Measurements from ENCODE around the gene MTA3.
"Not testable (repeated sequence)": the region's sequence is repeated elsewhere in the genome, so short reads cannot be mapped to it uniquely, and the experiment has no call there.

The MTA3 gene

GRCh38 chr2:42547446-42548295 lies 20.8 kb upstream of the MTA3 start:
- no peak overlapping the region for H3K4me3 ChIP-seq (ENCODE audit: insufficient read depth, low read depth, low read length)
- no peaks in the 10 kb centered on the region for H3K36me3 ChIP-seq (ENCODE audit: control insufficient read depth, insufficient read depth, low read length)
- no peaks in the 10 kb centered on the region for H3K9me3 ChIP-seq (ENCODE audit: control insufficient read depth, low read length)
- 92 to 94% methylated on average over 27 of the region's 27 CpGs for WGBS, 2 experiments
- no peak overlapping the region for H3K27ac ChIP-seq (ENCODE audit: insufficient read depth, low read depth, low read length, poor library complexity, severe bottlenecking)
- H3K4me1 ChIP-seq (ENCODE audit: control insufficient read depth, insufficient read depth, low read length): peaks cover 6% of the 10 kb centered on the region
- H3K27me3 ChIP-seq (ENCODE audit: control insufficient read depth, insufficient read depth, low read length, poor library complexity, severe bottlenecking): no peaks in the 10 kb centered on the region

GRCh38 chr2:42550870-42551269 lies 17.6 kb upstream of the MTA3 start:
- 90 to 91% methylated on average over 4 of the region's 6 CpGs for WGBS, 2 experiments
- Histone ChIP-seq H3K27me3 (ENCODE audit: control insufficient read depth, insufficient read depth, low read length, poor library complexity, severe bottlenecking) (no peaks in the 10 kb centered on the region), H3K9me3 (ENCODE audit: control insufficient read depth, low read length) (no peaks in the 10 kb centered on the region), H3K36me3 (ENCODE audit: control insufficient read depth, insufficient read depth, low read length) (no peaks in the 10 kb centered on the region), H3K4me3 (ENCODE audit: insufficient read depth, low read depth, low read length) (no peak overlapping the region), H3K4me1 (ENCODE audit: control insufficient read depth, insufficient read depth, low read length) (peaks cover 12% of the 10 kb centered on the region), H3K27ac (ENCODE audit: insufficient read depth, low read depth, low read length, poor library complexity, severe bottlenecking) (no peak overlapping the region)

DNA sequence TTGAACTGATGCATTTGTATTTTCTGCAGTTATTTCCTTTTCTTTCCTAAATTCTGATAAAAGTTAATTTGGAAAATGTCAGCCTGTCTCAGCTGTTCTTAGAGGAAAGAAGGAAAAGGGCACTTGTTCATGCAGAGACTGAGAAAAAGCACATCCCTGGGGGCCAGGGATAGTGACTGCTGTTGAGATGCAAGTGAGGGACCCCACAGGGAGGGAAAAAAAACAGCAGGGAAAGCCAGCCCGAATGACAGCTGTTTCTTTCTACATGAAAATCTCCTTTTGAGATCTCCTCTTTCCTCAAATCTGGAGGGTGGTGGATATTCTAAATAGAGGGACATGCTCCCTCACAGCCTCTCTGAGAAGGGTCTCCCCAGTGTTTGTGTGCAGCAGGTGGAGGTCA lies 14.0 kb upstream of the MTA3 start:
- Histone ChIP-seq H3K9me3 (ENCODE audit: control insufficient read depth, low read length) (no peaks in the 10 kb centered on the region), H3K36me3 (ENCODE audit: control insufficient read depth, insufficient read depth, low read length) (no peaks in the 10 kb centered on the region), H3K27ac (ENCODE audit: insufficient read depth, low read depth, low read length, poor library complexity, severe bottlenecking) (no peak overlapping the region), H3K27me3 (ENCODE audit: control insufficient read depth, insufficient read depth, low read length, poor library complexity, severe bottlenecking) (no peaks in the 10 kb centered on the region), H3K4me1 (ENCODE audit: control insufficient read depth, insufficient read depth, low read length) (peaks cover 16% of the 10 kb centered on the region), H3K4me3 (ENCODE audit: insufficient read depth, low read depth, low read length) (no peak overlapping the region)
- 0% methylated on average over 1 of the region's 1 CpG for WGBS, 2 experiments

DNA sequence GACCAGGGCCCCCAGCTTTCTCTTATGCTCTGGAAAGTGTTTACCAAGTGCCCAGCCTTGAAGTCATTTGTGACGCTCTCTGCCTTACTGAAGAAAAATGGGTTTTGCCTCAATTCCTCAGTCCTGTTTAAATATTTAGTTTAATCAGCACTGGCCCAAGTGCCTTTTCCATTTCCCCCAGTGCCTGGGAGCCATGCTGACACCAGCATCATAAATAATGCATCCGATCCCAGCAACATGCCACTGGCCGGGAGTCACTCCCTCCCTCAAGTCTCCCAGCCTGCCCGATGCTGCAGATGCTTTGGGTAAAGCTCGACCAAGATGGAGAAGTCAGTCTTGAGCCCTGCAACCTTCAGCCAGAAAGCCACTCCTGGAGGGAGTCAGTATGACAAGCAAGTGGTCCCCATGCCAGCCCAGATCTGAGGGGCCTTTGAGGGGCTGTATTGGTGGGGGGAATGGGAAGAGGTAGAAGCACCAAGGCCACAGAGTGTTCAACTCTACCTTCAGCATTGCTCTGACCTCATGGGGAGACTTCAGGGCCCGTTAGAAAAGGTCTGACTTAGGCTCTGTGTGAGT lies 12.0 kb upstream of the MTA3 start:
- Histone ChIP-seq H3K4me3 (ENCODE audit: insufficient read depth, low read depth, low read length) (no peak overlapping the region), H3K4me1 (ENCODE audit: control insufficient read depth, insufficient read depth, low read length) (peaks cover 16% of the 10 kb centered on the region), H3K9me3 (ENCODE audit: control insufficient read depth, low read length) (no peaks in the 10 kb centered on the region), H3K36me3 (ENCODE audit: control insufficient read depth, insufficient read depth, low read length) (no peaks in the 10 kb centered on the region), H3K27ac (ENCODE audit: insufficient read depth, low read depth, low read length, poor library complexity, severe bottlenecking) (no peak overlapping the region), H3K27me3 (ENCODE audit: control insufficient read depth, insufficient read depth, low read length, poor library complexity, severe bottlenecking) (no peaks in the 10 kb centered on the region)
- 80 to 84% methylated on average over 6 of the region's 6 CpGs for WGBS, 2 experiments

DNA sequence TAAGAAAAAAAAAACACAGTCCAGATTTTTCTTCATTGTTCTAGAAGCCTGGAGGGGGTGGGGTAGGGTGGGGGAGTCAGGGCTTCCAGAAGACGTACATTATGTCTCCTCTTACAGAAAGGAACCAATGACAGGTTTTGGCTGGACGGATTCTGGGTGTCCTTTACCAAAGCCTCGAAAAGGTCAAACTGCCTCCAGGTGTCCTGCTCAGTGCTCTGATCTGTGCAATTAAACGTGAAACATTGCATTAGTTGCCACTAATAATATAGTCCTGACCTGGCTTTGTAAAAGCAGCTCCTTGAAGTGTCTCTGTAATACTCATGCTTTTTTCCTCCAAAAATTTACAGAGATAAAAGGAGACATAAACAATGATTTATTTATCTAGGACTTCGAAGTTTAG lies 11.1 kb upstream of the MTA3 start:
- no peaks in the 10 kb centered on the region for H3K9me3 ChIP-seq (ENCODE audit: control insufficient read depth, low read length)
- H3K4me3 ChIP-seq (ENCODE audit: insufficient read depth, low read depth, low read length): no peak overlapping the region
- no peaks in the 10 kb centered on the region for H3K27me3 ChIP-seq (ENCODE audit: control insufficient read depth, insufficient read depth, low read length, poor library complexity, severe bottlenecking)
- peaks cover 12% of the 10 kb centered on the region for H3K4me1 ChIP-seq (ENCODE audit: control insufficient read depth, insufficient read depth, low read length)
- 74 to 77% methylated on average over 5 of the region's 5 CpGs for WGBS, 2 experiments
- H3K27ac ChIP-seq (ENCODE audit: insufficient read depth, low read depth, low read length, poor library complexity, severe bottlenecking): no peak overlapping the region
- no peaks in the 10 kb centered on the region for H3K36me3 ChIP-seq (ENCODE audit: control insufficient read depth, insufficient read depth, low read length)

- Histone ChIP-seq H3K4me1 (ENCODE audit: control insufficient read depth, insufficient read depth, low read length) (peaks cover 10% of the 10 kb centered on the region), H3K27ac (ENCODE audit: insufficient read depth, low read depth, low read length, poor library complexity, severe bottlenecking) (no peak overlapping the region), H3K27me3 (ENCODE audit: control insufficient read depth, insufficient read depth, low read length, poor library complexity, severe bottlenecking) (no peaks in the 10 kb centered on the region), H3K4me3 (ENCODE audit: insufficient read depth, low read depth, low read length) (no peak overlapping the region), H3K36me3 (ENCODE audit: control insufficient read depth, insufficient read depth, low read length) (no peaks in the 10 kb centered on the region), H3K9me3 (ENCODE audit: control insufficient read depth, low read length) (no peaks in the 10 kb centered on the region)
- 92% methylated on average over 3 of the region's 3 CpGs for WGBS, 2 experiments
Observed at GRCh38 chr2:42558827-42559226, 9.6 kb upstream of the MTA3 start.

DNA sequence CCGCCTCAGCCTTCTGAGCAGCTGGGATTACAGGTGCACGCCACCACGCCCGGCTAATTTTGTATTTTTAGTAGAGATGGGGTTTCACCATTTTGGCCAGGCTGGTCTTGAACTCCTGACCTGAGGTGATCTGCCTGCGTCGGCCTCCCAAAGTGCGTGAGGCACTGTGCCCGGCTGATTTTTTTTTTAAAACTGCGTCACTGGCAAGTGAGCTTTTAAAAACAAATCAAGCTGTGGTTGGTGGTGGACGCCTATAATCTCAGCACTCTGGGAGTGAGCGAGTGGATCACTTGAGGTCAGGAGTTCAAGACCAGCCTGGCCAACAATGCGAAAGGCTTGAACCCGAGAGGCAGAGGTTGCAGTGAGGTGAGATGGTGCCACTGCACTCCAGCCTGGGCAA lies 8.3 kb upstream of the MTA3 start:
- not testable (repeated sequence) for H3K4me1 ChIP-seq (ENCODE audit: control insufficient read depth, insufficient read depth, low read length); H3K9me3 ChIP-seq (ENCODE audit: control insufficient read depth, low read length); H3K27ac ChIP-seq (ENCODE audit: insufficient read depth, low read depth, low read length, poor library complexity, severe bottlenecking); H3K27me3 ChIP-seq (ENCODE audit: control insufficient read depth, insufficient read depth, low read length, poor library complexity, severe bottlenecking); H3K4me3 ChIP-seq (ENCODE audit: insufficient read depth, low read depth, low read length); H3K36me3 ChIP-seq (ENCODE audit: control insufficient read depth, insufficient read depth, low read length)
- WGBS, 2 experiments: 91 to 95% methylated on average over 13 of the region's 13 CpGs

DNA sequence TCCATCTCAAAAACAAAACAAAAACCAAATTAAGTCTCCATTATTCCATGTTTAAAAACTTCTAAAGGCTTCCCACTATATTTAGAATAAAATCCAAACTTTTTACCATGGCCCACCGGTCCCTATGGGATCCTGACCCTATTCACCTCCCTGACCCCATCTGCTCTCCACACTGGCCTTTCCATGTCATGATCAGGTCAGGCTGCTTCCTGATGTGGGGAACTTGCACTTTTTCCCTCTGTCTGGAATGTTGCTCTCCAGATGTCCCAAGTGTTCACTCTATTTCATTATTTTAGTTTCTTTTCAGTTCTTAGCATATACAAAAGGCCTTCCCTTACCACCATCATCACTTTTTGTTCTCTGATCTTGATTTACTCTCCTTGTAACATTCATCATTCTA lies 7.5 kb upstream of the MTA3 start:
- H3K36me3 ChIP-seq (ENCODE audit: control insufficient read depth, insufficient read depth, low read length): no peaks in the 10 kb centered on the region
- H3K4me1 ChIP-seq (ENCODE audit: control insufficient read depth, insufficient read depth, low read length): peaks cover 4% of the 10 kb centered on the region
- H3K9me3 ChIP-seq (ENCODE audit: control insufficient read depth, low read length): no peaks in the 10 kb centered on the region
- WGBS, 2 experiments: 91 to 94% methylated on average over 1 of the region's 1 CpG
- H3K4me3 ChIP-seq (ENCODE audit: insufficient read depth, low read depth, low read length): no peak overlapping the region
- H3K27ac ChIP-seq (ENCODE audit: insufficient read depth, low read depth, low read length, poor library complexity, severe bottlenecking): no peak overlapping the region
- no peaks in the 10 kb centered on the region for H3K27me3 ChIP-seq (ENCODE audit: control insufficient read depth, insufficient read depth, low read length, poor library complexity, severe bottlenecking)

- peaks cover 3% of the 10 kb centered on the region for H3K4me1 ChIP-seq (ENCODE audit: control insufficient read depth, insufficient read depth, low read length)
Observed at GRCh38 chr2:42562474-42563144, 5.8 kb upstream of the MTA3 start.

GRCh38 chr2:42566025-42566424 lies 2.4 kb upstream of the MTA3 start:
- Histone ChIP-seq H3K4me3 (ENCODE audit: insufficient read depth, low read depth, low read length) (no peak overlapping the region), H3K4me1 (ENCODE audit: control insufficient read depth, insufficient read depth, low read length) (peaks cover 14% of the 10 kb centered on the region), H3K27me3 (ENCODE audit: control insufficient read depth, insufficient read depth, low read length, poor library complexity, severe bottlenecking) (no peaks in the 10 kb centered on the region), H3K27ac (ENCODE audit: insufficient read depth, low read depth, low read length, poor library complexity, severe bottlenecking) (no peak overlapping the region), H3K36me3 (ENCODE audit: control insufficient read depth, insufficient read depth, low read length) (no peaks in the 10 kb centered on the region), H3K9me3 (ENCODE audit: control insufficient read depth, low read length) (no peaks in the 10 kb centered on the region)
- 81 to 91% methylated on average over 3 of the region's 3 CpGs for WGBS, 2 experiments

More at GRCh38 chr2:42562474-42563144, 5.8 kb upstream of the MTA3 start:
- Histone ChIP-seq H3K9me3 (ENCODE audit: control insufficient read depth, low read length) (no peaks in the 10 kb centered on the region), H3K4me3 (ENCODE audit: insufficient read depth, low read depth, low read length) (no peak overlapping the region), H3K36me3 (ENCODE audit: control insufficient read depth, insufficient read depth, low read length) (no peaks in the 10 kb centered on the region), H3K27me3 (ENCODE audit: control insufficient read depth, insufficient read depth, low read length, poor library complexity, severe bottlenecking) (no peaks in the 10 kb centered on the region), H3K27ac (ENCODE audit: insufficient read depth, low read depth, low read length, poor library complexity, severe bottlenecking) (no peak overlapping the region)
- 92 to 93% methylated on average over 4 of the region's 4 CpGs for WGBS, 2 experiments
